ENCODE data around the gene TNP2. TPM values are rescaled to one million over a fixed set of nuclear protein-coding genes. Genes with fewer than 3 reads are reported as not detected.

The TNP2 gene
- total RNA-seq, 1 donor from 2014 or later, result not detected

DNA sequence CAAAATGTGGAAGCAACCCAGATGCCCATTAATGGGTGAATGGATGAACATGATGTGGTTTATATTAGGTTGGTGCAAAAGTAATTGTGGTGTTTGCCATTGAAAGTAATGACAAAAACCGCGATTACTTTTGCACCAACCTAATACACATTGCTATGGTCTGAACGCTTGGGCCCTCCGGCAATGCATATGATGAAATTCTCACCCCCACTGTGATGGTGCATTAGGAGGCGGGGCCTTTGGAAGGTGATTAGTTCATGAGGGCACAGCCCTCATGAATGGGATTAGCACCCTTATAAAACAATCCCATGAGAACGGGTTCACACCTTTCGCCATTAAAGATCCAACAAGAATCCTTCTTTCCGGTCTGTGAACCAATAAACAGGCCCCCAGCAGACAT, 37.3 kb upstream of the TNP2 start:
- H3K4me1 Mint-ChIP-seq (ENCODE audit: unreplicated experiment), result peaks cover 9% of the 10 kb centered on the region
- H3K36me3 Mint-ChIP-seq (ENCODE audit: low read depth, unreplicated experiment), result no peaks in the 10 kb centered on the region
- peaks cover 11% of the 10 kb centered on the region for H3K27me3 Mint-ChIP-seq (ENCODE audit: unreplicated experiment)

DNA sequence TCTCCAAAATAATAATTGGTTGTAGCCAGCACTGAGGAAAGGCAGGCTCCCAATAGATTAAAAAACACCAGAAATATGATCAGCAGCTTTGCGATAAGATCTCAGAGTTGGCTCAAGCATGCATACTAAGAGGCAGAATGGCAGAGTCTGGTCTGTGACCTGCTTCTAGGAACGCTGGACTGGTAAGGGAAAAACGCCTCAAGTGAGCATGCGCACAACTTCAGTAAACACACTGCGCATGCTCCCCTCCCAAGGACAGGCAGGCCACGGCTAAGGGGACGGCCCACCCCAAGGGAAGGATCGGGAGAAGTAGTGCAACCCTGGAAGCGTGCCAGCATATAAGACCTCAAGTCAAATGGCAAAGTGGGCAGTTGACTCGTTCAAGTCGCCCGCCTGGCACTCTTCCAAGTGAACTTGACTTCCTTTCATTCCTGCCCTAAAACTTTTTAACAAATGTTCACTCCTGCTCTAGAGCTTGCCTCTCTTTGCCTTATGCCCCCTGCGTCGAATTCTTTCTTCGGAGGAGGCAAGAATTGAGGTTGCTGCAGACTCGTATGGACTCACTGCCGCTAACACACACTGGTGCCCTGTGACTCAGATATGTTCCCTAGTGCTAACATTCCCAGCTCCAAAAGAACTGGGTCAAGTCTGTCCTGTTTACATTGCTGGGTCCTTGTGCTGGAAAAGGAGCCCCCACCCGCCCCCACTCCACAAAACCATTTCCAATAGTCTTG, 34.4 kb upstream of the TNP2 start:
- Mint-ChIP-seq H3K36me3 (ENCODE audit: low read depth, unreplicated experiment) (no peaks in the 10 kb centered on the region), H3K4me3 (ENCODE audit: unreplicated experiment) (no peak overlapping the region), H3K27ac (ENCODE audit: unreplicated experiment) (no peak overlapping the region), H3K9me3 (ENCODE audit: unreplicated experiment) (no peaks in the 10 kb centered on the region), H3K27me3 (ENCODE audit: unreplicated experiment) (peaks cover 8% of the 10 kb centered on the region), H3K4me1 (ENCODE audit: unreplicated experiment) (no peaks in the 10 kb centered on the region)
- DNase-seq (ENCODE audit: low spot score), result no peak
- TF ChIP-seq, protein P1, sequence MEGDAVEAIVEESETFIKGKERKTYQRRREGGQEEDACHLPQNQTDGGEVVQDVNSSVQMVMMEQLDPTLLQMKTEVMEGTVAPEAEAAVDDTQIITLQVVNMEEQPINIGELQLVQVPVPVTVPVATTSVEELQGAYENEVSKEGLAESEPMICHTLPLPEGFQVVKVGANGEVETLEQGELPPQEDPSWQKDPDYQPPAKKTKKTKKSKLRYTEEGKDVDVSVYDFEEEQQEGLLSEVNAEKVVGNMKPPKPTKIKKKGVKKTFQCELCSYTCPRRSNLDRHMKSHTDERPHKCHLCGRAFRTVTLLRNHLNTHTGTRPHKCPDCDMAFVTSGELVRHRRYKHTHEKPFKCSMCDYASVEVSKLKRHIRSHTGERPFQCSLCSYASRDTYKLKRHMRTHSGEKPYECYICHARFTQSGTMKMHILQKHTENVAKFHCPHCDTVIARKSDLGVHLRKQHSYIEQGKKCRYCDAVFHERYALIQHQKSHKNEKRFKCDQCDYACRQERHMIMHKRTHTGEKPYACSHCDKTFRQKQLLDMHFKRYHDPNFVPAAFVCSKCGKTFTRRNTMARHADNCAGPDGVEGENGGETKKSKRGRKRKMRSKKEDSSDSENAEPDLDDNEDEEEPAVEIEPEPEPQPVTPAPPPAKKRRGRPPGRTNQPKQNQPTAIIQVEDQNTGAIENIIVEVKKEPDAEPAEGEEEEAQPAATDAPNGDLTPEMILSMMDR (IDR thresholded peaks at IDR 0.05; ENCODE audit: unreplicated experiment), result no peak

More for the DNA sequence above, 37.3 kb upstream of the TNP2 start:
- Mint-ChIP-seq H3K9me3 (ENCODE audit: unreplicated experiment) (no peaks in the 10 kb centered on the region), H3K27ac (ENCODE audit: unreplicated experiment) (no peak overlapping the region), H3K4me3 (ENCODE audit: unreplicated experiment) (no peak overlapping the region)
- TF ChIP-seq, protein P1 (IDR thresholded peaks at IDR 0.05; ENCODE audit: unreplicated experiment), result no peak
- DNase-seq (ENCODE audit: low spot score), result no peak

DNA sequence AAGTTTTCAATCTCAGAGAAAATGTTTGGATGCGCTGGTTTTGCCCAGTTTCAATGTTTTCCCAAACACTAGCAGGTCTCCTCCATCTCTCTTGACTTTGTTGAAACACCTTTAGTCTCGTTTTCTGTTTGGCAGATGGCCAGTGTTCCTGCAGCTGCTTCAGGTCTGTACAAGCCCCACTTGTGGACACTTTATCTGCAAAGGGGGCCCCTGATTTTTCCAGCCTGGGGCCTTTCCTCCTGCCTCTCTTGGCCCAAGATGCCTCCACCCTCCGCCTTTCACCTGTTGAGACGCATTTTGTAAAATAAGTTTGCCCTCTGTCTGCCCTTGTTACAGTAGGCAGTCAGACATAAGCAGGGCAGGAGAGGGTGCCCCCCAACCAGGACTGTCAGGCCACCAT, 33.9 kb upstream of the TNP2 start:
- no peak overlapping the region for H3K27ac Mint-ChIP-seq (ENCODE audit: unreplicated experiment)
- TF ChIP-seq, protein P1 (IDR thresholded peaks at IDR 0.05; ENCODE audit: unreplicated experiment), result no peak

DNA sequence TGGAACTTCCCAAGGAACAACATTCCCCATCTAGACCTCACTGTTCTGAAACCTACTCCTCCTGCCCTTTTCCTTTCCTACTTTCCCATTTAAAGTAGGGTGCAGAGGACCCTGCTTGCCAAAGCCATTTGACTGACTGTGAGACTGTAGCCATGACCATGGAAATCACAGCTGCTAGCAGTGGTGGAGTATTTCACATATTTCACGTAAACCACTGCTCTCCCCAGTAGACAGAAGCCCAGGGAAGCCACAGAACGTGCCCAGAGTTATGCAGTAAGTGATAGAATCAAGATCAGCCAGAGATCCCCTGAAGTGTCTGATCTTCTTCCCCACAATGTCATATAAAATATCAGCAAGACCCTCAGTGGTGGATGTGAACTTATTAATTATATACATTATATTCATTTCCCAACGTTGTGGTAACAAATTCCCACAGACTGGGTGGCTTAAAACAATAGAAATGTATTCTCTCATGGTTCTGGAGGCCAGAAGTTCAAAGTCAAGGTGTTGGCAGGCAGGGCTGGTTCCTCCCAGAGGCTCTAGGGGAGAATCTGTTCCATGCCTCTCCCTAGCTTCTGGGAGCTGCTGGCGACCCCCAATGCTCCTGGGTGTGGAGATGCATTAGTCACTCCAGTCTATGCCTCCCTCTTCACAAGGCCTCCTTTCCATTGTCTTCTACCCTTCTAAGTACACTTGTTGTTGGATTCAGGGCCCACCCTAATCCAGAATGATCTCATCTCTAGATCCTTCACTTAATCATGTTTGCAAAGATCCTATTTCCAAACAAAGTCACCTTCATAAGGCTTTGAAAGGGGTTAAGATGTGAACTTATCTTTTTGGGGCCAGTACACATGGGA, 32.7 kb upstream of the TNP2 start:
- no peak for DNase-seq (ENCODE audit: low spot score)
- no peak overlapping the region for H3K27ac Mint-ChIP-seq (ENCODE audit: unreplicated experiment)
- no peaks in the 10 kb centered on the region for H3K9me3 Mint-ChIP-seq (ENCODE audit: unreplicated experiment)
- TF ChIP-seq, protein P1 (IDR thresholded peaks at IDR 0.05; ENCODE audit: unreplicated experiment), result no peak
- H3K27me3 Mint-ChIP-seq (ENCODE audit: unreplicated experiment), result peaks cover 5% of the 10 kb centered on the region
- H3K4me3 Mint-ChIP-seq (ENCODE audit: unreplicated experiment), result no peak overlapping the region
- H3K4me1 Mint-ChIP-seq (ENCODE audit: unreplicated experiment), result peaks cover 3% of the 10 kb centered on the region
- no peaks in the 10 kb centered on the region for H3K36me3 Mint-ChIP-seq (ENCODE audit: low read depth, unreplicated experiment)

More for the DNA sequence above, 33.9 kb upstream of the TNP2 start:
- Mint-ChIP-seq H3K4me1 (ENCODE audit: unreplicated experiment) (no peaks in the 10 kb centered on the region), H3K36me3 (ENCODE audit: low read depth, unreplicated experiment) (no peaks in the 10 kb centered on the region), H3K9me3 (ENCODE audit: unreplicated experiment) (no peaks in the 10 kb centered on the region), H3K27me3 (ENCODE audit: unreplicated experiment) (peaks cover 8% of the 10 kb centered on the region), H3K4me3 (ENCODE audit: unreplicated experiment) (no peak overlapping the region)
- DNase-seq (ENCODE audit: low spot score), result no peak

DNA sequence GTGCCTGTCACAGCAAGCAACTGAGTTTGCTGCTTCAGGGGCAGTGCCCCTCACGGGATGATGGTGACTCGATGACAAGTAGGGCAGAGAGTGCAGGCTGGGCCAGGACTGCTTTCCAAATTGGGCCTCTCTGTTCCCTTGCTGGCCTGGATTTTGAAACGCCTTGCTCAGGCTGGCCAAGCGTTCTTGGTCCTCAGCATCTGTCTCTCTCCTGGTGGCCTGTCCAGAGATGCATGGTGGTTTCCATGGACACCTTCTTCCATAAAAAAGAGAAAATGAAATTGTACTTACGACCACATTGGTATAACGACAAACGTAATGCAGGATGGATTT, 31.4 kb upstream of the TNP2 start:
- Mint-ChIP-seq H3K36me3 (ENCODE audit: low read depth, unreplicated experiment) (no peaks in the 10 kb centered on the region), H3K9me3 (ENCODE audit: unreplicated experiment) (no peaks in the 10 kb centered on the region), H3K4me1 (ENCODE audit: unreplicated experiment) (peaks cover 3% of the 10 kb centered on the region), H3K27ac (ENCODE audit: unreplicated experiment) (no peak overlapping the region), H3K4me3 (ENCODE audit: unreplicated experiment) (no peak overlapping the region), H3K27me3 (ENCODE audit: unreplicated experiment) (peaks cover 2% of the 10 kb centered on the region)
- TF ChIP-seq, protein P1 (IDR thresholded peaks at IDR 0.05; ENCODE audit: unreplicated experiment), result no peak
- no peak for DNase-seq (ENCODE audit: low spot score)
